K562 (cell line): ENCODE results near the gene IBA57. TPM values are rescaled to one million over a fixed set of nuclear protein-coding genes. Genes with fewer than 3 reads are reported as not detected.

Experiments used
- FOXM1 ChIP-seq, 2 experiments: fragments of 450-650 bp in 1 of 2; sonication (generic) in 1 of 2; formaldehyde crosslinking in 1 of 2; IDR thresholded peaks; 2 replicates each; pipeline versions ENCODE4 v1.6.1 to v1.9.0; 2017 to 2022; ENCODE audit warnings: low read depth in 2 of 2, mild to moderate bottlenecking in 2 of 2, missing genetic modification reagents in 1 of 2, moderate library complexity in 1 of 2
- GTF2F1 ChIP-seq: IDR thresholded peaks from 2 replicates; pipeline ENCODE4 v1.6.1; 2011; ENCODE audit warnings: low read depth, low read length, improper control_type of control experiment
- RAD51 ChIP-seq: fragments of 450-650 bp; IDR thresholded peaks from 2 replicates; pipeline ENCODE4 v1.7.1; 2016; ENCODE audit warnings: low read depth, mild to moderate bottlenecking, borderline replicate concordance
- SRF ChIP-seq, 2 experiments: fragments of 250-450, 450-650 bp in 1 of 2; sonication (Bioruptor Pico) in 1 of 2; sonication (generic) in 1 of 2; formaldehyde crosslinking; IDR thresholded peaks; 2 replicates each; pipeline versions ENCODE4 v1.5.0 to v1.5.1; 2020 to 2022; ENCODE audit warnings: mild to moderate bottlenecking in 1 of 2, missing genetic modification reagents in 1 of 2
- ZBTB49 ChIP-seq: sonication (generic); formaldehyde crosslinking; IDR thresholded peaks from 2 replicates; pipeline ENCODE4 v1.8.0; 2022; ENCODE audit warnings: missing genetic modification reagents, mild to moderate bottlenecking, borderline replicate concordance
- ZNF23 ChIP-seq: fragments of 250-450 bp; sonication (Bioruptor Pico); IDR thresholded peaks from 2 replicates; pipeline ENCODE4 v1.4.0; 2020; ENCODE audit warnings: mild to moderate bottlenecking
- polyA plus RNA-seq, 8 experiments: library from polyadenylated mRNA; depleted of rRNA in 4 of 8; stranded (reverse) in 5 of 8; unstranded in 3 of 8; fragments of >200 nt; fragmentation: Nextera tagmentation in 2 of 8; fragmentation: Illumina TruSeq in 1 of 8; extraction: Ambion mirVana in 2 of 8; extraction: Trizol in 1 of 8; gene quantifications; 2 replicates each; pipeline versions ENCODE4 v1.2.1 to v1.2.3, GENCODE V29; 2011 to 2014; ENCODE audit warnings: inconsistent platforms in 1 of 8, missing spikeins in 1 of 8
- total RNA-seq, 7 experiments: library from RNA; depleted of rRNA in 6 of 7; stranded (reverse); fragments of >200 nt in 6 of 7; fragmentation: Illumina TruSeq in 2 of 7; extraction: Trizol in 2 of 7; gene quantifications; 2 replicates each; pipeline versions ENCODE4 v1.2.1 to v1.2.3, GENCODE V29; 2011 to 2021; ENCODE audit warnings: low replicate concordance in 1 of 7
- TF ChIP-seq, protein P1 (sequence below): fragments of 250-450 bp; sonication (Bioruptor Pico); IDR thresholded peaks from 2 replicates; pipeline ENCODE4 v1.4.0; 2020
- TF ChIP-seq, protein P2 (sequence below), 2 experiments: fragments of 450-650 bp; IDR thresholded peaks; 2 replicates each; pipeline ENCODE4 v1.6.1; 2016; ENCODE audit warnings: mild to moderate bottlenecking in 2 of 2, borderline replicate concordance in 1 of 2, low read depth in 1 of 2, moderate library complexity in 1 of 2

Gene IBA57
- total and polyA plus RNA-seq, 9 of the 15 experiments (the other 6 are each of a cell fraction or from before 2014, with no cell fraction given) = 0.77 to 15.5 (median 2.7) TPM

GRCh38 chr1:228145463-228146416 lies 19.9 kb upstream of the IBA57 start (continued):
- TF ChIP-seq ZBTB49 (CRISPR knock-in tag) (no peak), ZNF23 (CRISPR knock-in tag) (no peak), RAD51 (no peak), FOXM1 (IDR thresholded peaks at IDR 0.05; ENCODE audit: low read depth) (peak; percentile 82), FOXM1 (CRISPR knock-in tag; IDR thresholded peaks at IDR 0.05; ENCODE audit: low read depth) (no peak), GTF2F1 (no peak), SRF (CRISPR knock-in tag; IDR thresholded peaks at IDR 0.05) (peak in 1 of 2 experiments; percentile 66; a peak in 1 of 4 replicates)
- TF ChIP-seq, protein P1, sequence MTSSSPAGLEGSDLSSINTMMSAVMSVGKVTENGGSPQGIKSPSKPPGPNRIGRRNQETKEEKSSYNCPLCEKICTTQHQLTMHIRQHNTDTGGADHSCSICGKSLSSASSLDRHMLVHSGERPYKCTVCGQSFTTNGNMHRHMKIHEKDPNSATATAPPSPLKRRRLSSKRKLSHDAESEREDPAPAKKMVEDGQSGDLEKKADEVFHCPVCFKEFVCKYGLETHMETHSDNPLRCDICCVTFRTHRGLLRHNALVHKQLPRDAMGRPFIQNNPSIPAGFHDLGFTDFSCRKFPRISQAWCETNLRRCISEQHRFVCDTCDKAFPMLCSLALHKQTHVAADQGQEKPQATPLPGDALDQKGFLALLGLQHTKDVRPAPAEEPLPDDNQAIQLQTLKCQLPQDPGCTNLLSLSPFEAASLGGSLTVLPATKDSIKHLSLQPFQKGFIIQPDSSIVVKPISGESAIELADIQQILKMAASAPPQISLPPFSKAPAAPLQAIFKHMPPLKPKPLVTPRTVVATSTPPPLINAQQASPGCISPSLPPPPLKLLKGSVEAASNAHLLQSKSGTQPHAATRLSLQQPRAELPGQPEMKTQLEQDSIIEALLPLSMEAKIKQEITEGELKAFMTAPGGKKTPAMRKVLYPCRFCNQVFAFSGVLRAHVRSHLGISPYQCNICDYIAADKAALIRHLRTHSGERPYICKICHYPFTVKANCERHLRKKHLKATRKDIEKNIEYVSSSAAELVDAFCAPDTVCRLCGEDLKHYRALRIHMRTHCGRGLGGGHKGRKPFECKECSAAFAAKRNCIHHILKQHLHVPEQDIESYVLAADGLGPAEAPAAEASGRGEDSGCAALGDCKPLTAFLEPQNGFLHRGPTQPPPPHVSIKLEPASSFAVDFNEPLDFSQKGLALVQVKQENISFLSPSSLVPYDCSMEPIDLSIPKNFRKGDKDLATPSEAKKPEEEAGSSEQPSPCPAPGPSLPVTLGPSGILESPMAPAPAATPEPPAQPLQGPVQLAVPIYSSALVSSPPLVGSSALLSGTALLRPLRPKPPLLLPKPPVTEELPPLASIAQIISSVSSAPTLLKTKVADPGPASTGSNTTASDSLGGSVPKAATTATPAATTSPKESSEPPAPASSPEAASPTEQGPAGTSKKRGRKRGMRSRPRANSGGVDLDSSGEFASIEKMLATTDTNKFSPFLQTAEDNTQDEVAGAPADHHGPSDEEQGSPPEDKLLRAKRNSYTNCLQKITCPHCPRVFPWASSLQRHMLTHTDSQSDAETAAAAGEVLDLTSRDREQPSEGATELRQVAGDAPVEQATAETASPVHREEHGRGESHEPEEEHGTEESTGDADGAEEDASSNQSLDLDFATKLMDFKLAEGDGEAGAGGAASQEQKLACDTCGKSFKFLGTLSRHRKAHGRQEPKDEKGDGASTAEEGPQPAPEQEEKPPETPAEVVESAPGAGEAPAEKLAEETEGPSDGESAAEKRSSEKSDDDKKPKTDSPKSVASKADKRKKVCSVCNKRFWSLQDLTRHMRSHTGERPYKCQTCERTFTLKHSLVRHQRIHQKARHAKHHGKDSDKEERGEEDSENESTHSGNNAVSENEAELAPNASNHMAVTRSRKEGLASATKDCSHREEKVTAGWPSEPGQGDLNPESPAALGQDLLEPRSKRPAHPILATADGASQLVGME (CRISPR knock-in tag) = no peak
- TF ChIP-seq, protein P2, sequence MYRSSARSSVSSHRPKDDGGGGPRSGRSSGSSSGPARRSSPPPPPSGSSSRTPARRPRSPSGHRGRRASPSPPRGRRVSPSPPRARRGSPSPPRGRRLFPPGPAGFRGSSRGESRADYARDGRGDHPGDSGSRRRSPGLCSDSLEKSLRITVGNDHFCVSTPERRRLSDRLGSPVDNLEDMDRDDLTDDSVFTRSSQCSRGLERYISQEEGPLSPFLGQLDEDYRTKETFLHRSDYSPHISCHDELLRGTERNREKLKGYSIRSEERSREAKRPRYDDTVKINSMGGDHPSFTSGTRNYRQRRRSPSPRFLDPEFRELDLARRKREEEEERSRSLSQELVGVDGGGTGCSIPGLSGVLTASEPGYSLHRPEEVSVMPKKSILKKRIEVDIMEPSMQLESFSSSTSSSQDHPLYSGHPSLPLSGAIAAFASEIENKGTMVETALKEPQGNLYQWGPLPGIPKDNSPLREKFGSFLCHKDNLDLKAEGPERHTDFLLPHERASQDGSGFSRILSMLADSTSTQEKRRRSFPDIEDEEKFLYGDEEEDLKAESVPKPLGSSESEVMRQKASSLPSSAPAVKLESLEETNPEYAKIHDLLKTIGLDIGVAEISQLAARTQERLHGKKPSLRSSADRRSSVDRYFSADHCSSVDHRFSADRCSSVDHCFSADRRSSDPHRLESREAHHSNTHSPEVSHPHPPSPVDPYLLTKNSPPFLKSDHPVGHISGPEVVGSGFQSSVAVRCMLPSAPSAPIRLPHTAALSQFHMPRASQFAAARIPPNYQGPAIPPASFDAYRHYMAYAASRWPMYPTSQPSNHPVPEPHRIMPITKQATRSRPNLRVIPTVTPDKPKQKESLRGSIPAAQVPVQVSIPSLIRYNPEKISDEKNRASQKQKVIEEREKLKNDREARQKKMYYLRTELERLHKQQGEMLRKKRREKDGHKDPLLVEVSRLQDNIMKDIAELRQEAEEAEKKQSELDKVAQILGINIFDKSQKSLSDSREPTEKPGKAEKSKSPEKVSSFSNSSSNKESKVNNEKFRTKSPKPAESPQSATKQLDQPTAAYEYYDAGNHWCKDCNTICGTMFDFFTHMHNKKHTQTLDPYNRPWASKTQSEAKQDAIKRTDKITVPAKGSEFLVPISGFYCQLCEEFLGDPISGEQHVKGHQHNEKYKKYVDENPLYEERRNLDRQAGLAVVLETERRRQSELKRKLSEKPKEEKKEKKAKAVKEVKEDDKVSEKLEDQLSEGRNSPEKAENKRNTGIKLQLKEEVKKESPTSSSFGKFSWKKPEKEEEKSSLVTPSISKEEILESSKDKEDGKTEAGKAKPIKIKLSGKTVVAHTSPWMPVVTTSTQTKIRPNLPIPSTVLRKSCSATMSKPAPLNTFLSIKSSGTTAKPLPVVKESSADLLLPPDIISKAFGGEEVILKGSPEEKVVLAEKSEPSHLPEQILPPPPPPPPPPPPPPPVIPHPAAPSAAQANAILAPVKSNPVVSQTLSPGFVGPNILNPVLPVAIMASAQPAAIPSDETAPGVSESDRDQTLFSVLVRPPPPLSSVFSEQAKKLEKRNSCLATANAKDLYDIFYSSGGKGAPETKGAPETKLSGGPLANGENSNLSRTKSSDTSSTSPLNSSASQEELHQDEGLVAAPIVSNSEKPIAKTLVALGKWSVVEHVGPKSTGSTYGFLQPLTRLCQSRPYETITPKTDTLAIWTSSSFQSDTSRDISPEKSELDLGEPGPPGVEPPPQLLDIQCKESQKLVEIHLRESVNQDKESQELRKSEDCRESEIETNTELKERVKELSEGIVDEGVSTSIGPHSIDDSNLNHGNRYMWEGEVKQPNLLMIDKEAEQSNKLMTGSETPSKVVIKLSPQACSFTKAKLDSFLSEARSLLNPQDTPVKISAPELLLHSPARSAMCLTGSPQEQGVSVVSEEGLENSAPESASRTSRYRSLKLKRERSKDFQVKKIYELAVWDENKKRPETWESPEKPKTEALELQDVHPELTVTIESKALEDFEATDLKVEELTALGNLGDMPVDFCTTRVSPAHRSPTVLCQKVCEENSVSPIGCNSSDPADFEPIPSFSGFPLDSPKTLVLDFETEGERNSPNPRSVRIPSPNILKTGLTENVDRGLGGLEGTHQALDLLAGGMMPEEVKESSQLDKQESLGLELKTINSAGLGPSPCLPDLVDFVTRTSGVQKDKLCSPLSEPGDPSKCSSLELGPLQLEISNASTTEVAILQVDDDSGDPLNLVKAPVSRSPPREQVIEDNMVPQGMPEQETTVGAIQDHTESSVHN (IDR thresholded peaks at IDR 0.05; ENCODE audit: borderline replicate concordance in 1 of 2, low read depth in 1 of 2) = no peak
